ENCODE results near the gene TMEM175. TPM values are rescaled to one million over a fixed set of nuclear protein-coding genes. Genes with fewer than 3 reads are reported as not detected.

Gene TMEM175
- total RNA-seq, 2 donors from 2014 or later = 44.1 to 74.6 TPM

GRCh38 chr4:961351-962230 is 29.3 kb downstream of the TMEM175 start:
- no peak for DNase-seq (ENCODE audit: low spot score)
- H3K27me3 ChIP-seq (replicated peaks; ENCODE audit: insufficient read depth) = no peaks in the 10 kb centered on the region
- H3K4me1 ChIP-seq (replicated peaks) = no peaks in the 10 kb centered on the region
- 85% methylated on average over 40 of the region's 52 CpGs for WGBS
- no peak for TF ChIP-seq POLR2AphosphoS5 (IDR thresholded peaks at IDR 0.05)
- TF ChIP-seq CTCF (IDR thresholded peaks at IDR 0.05) = no peak
- no peak for TF ChIP-seq POLR2A (IDR thresholded peaks at IDR 0.05)
- H3K4me3 ChIP-seq = no peak overlapping the region
- H3K36me3 ChIP-seq = peaks cover 0 to 4% of the 10 kb centered on the region in 2 donors
- intact Hi-C loops (cut with DNase I) = no loop called here
- no peak overlapping the region for H3K27ac ChIP-seq
- no peaks in the 10 kb centered on the region for H3K9me3 ChIP-seq

DNA sequence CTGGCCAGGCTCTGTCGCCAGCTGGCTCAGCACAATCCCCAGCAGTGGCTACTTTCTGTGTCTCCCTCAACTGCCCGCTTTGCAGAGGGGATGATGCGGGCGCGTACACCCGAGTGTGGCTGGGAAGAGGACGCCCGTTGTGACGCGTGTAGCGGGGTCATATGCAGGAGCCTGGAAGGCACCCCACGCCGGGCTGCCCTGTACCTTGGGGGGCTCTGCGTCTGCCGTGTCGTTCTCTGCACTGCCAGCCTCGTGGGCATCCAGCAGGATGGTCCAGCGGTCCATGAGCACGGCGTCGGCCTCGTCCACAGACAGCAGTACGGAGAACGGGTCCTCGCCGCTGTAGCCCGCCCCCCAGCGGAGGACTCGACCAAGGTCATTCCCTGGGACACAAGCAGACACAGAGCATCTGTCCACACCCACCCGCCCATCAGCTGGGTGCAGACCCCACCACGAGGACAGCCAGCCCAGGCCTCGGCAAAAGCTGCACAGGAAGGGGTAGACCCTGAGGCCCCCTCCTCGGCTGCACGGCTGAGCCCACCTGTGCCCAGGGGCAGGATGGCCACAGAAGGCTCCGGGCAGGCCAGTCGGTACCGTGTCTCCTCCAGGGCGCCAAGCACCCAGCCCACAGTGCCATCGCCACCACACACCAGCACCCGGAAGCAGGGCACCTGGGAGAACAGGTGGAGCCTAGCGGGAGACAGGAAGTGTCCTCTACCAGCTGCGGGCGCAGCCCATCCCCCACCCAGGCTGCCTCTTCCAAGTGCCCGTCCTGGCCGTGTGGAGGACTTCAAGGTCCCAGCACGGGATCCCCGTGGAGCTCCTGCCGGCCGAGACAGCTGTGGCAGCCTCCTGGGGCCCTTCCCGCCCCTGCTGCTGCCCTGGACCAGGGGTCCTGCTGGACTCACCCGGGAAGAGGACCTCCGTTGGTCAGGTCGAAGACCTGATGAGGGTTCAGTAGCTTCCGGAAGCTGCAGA is 30.3 kb downstream of the TMEM175 start:
- WGBS = 88% methylated on average over 40 of the region's 54 CpGs
- intact Hi-C loops (cut with DNase I) = no loop called here

DNA sequence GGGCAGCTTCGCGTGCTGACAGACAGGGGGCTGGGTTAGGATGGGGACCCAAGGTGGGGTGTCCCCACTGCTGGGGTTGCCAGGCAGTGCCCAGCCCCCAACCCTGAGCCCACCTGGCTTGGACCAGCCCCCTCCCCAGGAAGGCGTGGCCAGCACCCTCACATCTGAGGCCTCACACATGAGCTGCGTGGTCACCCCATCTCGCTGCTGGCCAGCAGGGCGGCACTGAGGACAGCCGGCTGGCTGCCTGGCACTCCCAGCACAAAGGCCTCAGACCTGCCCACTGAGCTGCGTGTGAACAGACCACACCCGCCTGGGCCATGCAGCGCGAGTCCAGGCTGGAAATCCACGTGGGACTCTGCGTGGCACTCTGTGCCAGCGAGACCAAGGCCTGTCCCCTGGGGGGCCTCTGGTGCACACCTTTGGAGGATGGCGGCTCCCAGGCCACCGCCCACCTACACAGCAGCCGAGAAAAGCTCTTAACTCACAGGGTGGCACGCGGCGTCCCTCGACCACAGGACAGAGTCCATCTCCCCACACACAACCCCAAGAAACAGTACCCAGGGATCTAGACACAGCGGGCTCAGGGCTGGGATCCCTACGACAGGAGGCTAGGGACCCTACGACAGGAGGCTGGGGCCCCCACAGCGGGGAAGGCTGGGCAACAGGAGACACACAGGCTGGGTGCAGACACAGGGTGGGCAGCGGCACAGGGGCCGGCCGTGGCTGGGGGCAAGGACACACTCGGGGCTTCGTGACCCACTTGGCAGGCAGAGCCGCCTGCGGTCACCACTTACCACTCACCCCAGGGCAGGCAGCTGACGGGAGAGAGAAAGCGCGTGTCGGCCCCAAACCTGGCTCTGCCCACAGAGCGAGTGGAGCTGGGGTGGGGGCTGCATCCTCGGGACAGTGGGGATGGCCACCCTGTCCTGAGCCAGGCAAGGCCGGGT is 31.3 kb downstream of the TMEM175 start:
- Histone ChIP-seq H3K9me3 (no peaks in the 10 kb centered on the region), H3K36me3 (peaks cover 0 to 4% of the 10 kb centered on the region in 2 donors), H3K27me3 (replicated peaks; ENCODE audit: insufficient read depth) (no peaks in the 10 kb centered on the region), H3K4me1 (replicated peaks) (no peaks in the 10 kb centered on the region), H3K27ac (no peak overlapping the region), H3K4me3 (no peak overlapping the region)
- intact Hi-C loops (cut with DNase I) = no loop called here
- 88% methylated on average over 35 of the region's 39 CpGs for WGBS
- TF ChIP-seq CTCF (IDR thresholded peaks at IDR 0.05) = no peak
- no peak for TF ChIP-seq POLR2AphosphoS5 (IDR thresholded peaks at IDR 0.05)
- TF ChIP-seq POLR2A (IDR thresholded peaks at IDR 0.05) = no peak
- DNase-seq (ENCODE audit: low spot score) = no peak

More for the DNA sequence above, 30.3 kb downstream of the TMEM175 start:
- Histone ChIP-seq H3K36me3 (peaks cover 0 to 4% of the 10 kb centered on the region in 2 donors), H3K9me3 (no peaks in the 10 kb centered on the region), H3K4me3 (no peak overlapping the region), H3K27ac (no peak overlapping the region), H3K27me3 (replicated peaks; ENCODE audit: insufficient read depth) (no peaks in the 10 kb centered on the region), H3K4me1 (replicated peaks) (no peaks in the 10 kb centered on the region)
- DNase-seq (ENCODE audit: low spot score) = no peak
- TF ChIP-seq CTCF (IDR thresholded peaks at IDR 0.05) = no peak
- no peak for TF ChIP-seq POLR2AphosphoS5 (IDR thresholded peaks at IDR 0.05)
- no peak for TF ChIP-seq POLR2A (IDR thresholded peaks at IDR 0.05)

GRCh38 chr4:964346-965025 is 32.2 kb downstream of the TMEM175 start:
- H3K4me3 ChIP-seq = no peak overlapping the region
- intact Hi-C loops (cut with DNase I) = no loop called here
- H3K9me3 ChIP-seq = no peaks in the 10 kb centered on the region
- no peaks in the 10 kb centered on the region for H3K4me1 ChIP-seq (replicated peaks)
- no peaks in the 10 kb centered on the region for H3K27me3 ChIP-seq (replicated peaks; ENCODE audit: insufficient read depth)
- H3K27ac ChIP-seq = no peak overlapping the region
- DNase-seq (ENCODE audit: low spot score) = no peak
- H3K36me3 ChIP-seq = peaks cover 0 to 4% of the 10 kb centered on the region in 2 donors
- 91% methylated on average over 23 of the region's 23 CpGs for WGBS
- TF ChIP-seq POLR2AphosphoS5 (IDR thresholded peaks at IDR 0.05) = no peak
- TF ChIP-seq POLR2A (IDR thresholded peaks at IDR 0.05) = no peak
- no peak for TF ChIP-seq CTCF (IDR thresholded peaks at IDR 0.05)

Data from prostate gland (tissue), 2 donors.